Iris pigment epithelial cell (primary cell): ENCODE results near the gene ANKMY2.

ENCODE experiments used
- DNase-seq: peaks from one replicate; pipeline ENCODE4 v3.0.0-alpha.2; 2011; ENCODE audit warnings: low read depth

Gene ANKMY2

DNA sequence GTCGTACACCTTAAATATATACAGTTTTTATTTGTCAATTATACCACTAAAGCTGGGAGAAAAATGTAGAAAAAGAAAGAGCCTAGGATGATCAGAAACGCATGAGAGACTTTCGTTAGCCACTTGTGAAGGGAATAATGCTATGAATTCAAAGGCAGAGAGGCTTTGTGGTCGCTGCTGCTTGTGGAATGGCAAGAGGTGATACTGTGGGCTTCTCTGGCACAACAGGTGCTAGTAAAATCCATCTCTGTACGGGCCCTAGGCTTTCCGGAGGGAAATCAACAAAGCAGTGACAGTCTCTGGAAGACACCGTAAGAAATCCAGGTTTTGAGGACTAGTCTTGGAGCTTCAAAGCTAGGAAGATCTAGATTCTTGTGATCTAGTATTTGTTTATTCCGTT, 66.3 kb downstream of the ANKMY2 start:
- no peak for DNase-seq

DNA sequence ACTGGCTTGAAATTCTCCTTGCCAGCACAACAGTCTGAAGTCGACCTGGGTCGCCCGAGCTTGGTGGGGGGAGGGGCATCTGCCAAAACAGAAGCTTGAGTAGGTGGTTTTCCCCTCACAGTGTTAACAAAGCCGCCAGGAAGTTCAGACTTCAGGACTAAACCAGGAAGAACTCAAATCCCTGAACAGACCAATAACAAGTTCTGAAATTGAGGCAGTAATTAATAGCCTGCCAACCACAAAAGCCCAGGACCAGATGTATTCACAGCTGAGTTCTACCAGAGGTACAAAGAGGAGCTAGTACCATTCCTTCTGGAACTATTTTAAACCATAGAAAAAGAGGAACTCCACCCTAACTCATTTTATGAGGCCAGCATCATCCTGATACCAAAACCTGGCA, 73.6 kb downstream of the ANKMY2 start:
- no peak for DNase-seq

DNA sequence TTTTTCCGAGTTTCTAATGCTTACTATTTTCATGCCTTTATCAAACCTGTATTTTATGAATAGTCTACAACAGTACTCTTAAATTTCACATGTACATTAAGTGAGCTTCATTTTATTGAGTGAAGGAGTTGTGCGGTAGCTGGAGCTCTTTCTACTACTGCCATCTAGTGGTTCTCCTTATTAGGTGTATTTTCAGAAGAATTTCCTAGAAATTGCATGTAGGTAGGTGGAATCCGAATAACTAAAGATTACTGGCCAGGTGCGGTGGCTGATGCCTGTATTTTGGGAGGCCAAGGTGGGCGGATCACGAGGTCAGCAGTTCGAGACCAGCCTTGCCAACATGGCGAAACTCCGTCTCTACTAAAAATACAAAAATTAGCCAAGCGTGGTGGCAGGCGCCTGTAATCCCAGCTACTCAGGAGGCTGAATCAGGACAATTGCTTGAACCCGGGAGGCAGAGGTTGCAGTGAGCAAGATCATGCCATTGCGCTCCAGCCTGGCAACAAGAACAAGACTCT, 80.6 kb downstream of the ANKMY2 start:
- peak; percentile 49 for DNase-seq

DNA sequence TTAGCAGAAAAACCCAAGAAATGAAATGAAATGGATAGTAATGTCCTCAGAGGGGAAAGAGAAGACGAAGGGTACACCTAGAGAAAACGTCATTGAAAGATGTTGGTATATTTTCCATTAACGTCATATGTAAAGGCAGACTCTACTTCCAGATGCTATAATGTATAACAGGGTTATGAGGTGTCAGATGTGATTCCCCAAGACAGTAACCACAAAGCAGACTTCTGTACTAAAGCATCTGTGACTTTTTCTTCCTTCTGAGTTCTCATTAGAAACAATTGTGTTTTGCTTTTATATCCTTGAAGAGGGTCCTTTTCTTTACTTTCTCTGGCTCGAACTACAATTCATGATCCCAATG, 81.6 kb downstream of the ANKMY2 start:
- DNase-seq = no peak

DNA sequence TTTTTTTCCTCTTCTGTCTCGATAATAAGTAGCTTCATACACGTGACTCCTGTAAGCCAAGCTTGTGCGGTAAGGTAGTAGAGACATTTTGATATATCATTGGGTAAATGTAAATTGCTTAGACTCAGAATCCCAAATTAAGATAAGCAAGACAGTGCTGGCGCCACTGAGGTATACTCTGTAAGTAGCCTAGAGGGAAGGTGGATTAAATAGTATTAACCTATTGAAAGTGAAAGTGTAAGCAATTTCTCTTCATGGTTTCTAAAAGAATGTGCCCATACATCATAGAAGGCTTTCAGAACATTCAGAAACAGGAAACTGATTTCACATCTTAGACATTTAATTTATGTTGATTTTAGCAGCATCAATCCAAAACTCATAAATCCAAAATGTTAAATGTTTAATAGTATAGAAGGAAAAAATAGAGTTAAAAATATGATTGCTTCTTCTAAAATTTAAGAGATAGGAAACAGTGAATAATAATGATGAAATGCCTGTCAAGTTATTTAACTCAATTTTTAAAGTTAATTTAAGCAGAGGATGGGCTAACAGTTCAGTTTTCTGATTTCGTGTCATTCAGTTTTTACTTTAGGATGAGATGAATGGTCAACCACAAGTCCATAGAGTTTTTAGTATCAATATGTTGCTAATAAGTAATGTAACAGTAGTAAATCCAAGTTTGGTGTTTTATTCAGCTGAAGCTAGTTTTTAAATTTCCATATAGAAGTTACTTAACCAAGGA, 82.1 kb downstream of the ANKMY2 start:
- DNase-seq = peak; percentile 53

DNA sequence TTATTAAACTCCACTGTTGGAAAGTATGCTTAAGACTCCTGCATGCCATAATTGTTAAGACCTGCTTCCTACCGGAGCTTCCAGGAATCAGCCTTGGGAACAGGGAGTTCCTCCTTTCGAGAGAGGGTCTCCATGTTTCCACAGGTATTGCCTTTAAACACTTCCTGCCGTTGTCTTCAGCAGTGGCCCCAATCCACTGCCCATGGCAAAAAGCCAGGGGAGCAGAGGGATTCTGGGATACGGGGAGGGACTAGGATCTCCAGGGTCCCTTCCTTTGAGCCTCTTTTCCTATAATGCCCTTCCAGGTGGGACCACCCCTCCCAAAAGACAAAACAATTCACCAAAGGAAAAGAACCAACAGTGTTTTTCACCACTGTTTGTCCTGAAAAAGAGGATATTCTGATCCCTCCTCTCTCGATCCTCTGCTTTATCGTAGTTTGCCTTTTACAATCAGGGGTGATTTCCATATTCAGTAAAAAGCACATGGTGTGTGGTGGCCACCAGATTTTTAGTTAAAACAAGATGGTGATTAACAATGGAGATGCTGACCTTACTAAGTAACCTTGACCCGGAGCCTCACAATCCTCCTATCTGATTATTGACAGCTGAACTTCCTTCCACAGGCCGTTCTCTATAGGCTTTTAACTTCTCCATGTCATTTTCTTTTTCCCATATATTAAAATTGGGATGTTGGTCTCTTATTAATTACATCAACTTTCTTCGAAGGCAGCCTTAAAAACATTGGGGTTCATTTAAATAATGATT, 82.9 kb downstream of the ANKMY2 start:
- DNase-seq = no peak

DNA sequence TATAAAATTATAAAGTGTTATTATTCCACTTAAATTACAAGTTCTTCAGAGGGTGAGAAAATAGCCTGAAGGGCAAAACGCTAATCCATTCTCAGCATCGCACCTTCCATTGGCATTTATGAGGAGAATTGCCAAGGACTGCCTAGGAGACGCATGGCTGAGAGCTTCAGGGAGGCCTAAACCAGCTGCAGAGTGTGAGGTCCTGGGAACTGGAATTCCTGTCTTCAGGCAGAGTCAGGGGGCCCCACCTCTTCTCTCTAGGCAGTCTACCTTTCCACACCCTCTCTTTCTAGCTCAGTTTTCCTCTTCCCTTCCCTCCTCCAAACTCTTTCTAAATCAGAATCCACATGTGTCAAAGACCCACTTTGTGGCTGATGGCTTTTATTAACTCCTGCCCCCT, 83.6 kb downstream of the ANKMY2 start:
- DNase-seq = no peak

DNA sequence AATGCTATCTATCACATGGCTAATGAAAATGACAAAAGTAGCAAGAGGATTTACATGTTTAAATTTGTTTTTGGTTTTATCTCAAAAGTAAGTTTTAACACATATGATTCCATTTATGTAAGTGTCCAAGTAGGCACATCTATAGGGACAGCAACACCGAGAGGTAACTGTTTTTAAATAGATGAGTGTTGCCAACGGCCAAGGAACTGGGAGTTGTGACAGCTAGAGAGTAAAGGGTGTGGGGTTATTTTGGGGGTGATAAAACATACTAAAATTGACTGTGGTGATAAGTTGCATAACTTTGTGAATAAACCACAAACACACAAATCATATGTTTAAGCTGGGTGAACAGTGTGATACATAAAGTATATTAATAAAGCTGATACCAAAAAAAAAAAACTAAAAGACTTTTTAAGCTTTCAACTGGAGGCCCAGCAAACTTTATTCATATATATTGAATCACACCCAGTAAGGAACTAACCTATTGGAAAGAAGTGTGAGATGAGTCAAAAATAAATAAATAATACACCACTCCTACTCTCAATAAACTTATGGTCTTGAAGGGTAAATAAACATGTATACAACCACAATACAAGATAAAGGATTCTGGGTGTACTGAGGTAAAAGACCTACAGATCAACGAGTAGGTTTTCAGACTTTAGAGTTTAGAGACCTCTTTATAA, 85.9 kb downstream of the ANKMY2 start:
- no peak for DNase-seq

DNA sequence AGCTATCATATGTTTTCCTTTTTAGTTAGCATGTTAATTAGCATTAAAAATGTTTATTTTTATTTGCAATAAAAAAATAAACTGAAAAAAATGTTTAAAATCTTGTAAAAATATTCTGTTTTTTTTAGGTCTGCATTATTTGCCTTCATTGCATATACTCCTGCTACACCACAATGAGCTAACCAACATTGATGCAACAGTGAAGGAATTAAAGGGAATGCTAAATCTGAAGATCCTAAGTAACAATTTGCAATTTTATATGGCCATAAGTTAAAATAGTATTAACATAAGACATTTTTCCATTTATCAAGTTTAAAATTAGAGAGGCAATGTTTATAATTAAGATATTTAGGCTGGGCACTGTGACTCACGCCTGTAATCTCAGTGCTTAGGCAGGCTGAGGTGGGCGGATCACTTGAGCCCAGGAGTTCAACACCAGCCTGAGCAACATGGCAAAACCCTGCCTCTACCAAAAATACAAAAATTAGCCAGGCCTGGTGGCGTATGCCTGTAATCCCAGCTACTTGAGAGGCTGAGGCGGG, 86.7 kb downstream of the ANKMY2 start:
- DNase-seq = no peak

DNA sequence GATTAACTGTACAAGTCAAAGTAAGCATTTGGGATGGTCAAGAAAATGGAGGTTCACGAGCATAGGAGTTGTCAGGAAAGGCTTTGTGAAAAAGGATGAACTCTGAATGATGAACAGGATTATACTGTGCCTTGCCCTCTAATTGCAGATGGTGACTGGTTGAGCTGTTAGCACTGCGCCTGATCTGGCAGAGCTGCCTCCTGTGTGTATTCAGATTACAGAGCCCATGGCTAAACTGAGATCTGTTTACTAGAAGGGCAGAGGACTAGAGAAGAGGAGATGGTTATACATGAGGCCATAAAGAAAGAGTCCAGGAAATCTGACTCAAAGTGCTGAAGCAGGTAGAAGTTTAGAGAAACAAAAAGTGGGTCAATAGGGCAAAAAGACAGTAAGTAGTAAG, 89.2 kb downstream of the ANKMY2 start:
- DNase-seq = no peak

DNA sequence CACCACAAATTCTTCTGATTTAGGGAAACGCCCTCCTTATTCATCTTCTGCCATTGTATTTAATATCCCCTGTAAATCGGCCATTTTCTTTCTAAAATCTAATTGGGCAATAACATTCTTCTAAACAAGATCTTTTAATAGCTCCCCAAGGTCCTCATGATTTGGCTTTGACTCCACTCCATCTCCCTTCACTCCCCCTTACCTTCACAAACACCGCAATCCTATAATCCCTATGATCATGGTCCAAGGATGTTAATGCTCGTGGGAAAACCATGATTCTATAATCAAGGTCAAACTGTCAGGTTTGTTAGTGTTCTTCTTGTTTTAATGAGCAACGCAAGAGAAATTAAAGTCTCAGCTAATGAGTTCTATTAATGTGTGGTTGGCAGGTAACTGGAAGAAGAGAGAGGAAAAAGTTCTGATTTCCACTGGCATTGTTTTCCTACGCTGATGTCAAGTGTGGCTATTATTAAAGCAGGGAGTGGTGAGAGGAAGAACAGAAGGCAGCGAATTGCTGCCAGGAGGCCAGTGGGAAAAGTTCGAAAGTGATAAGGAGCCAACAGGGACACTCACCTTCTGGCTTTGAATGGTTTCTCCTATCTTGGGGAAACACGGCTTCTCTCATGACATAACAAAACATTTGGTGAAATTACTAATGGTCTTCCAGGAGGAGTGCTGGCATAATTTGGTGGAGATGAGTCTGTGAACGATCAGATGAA, 90.9 kb downstream of the ANKMY2 start:
- no peak for DNase-seq

DNA sequence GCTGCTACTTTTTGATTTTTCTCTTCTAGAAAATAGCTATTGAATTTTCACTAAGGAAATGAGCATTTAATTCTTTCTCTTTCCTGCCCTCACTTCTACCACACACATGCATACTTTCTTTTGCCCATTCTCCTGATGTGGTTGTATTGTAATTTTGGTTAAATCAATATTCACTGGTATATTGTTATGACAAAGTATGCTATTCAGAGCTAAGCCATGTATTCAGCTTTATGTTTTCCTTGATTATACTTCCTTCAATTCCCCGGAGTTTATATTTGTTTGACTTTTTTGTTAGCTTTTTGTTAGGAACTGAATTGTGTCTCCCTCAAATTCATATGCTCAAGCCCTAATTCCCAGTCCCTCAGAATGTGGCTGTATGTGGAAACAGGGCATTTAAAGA, 94.9 kb downstream of the ANKMY2 start:
- no peak for DNase-seq
